ENCODE data around the gene TAF5L.

TAF5L gene

DNA sequence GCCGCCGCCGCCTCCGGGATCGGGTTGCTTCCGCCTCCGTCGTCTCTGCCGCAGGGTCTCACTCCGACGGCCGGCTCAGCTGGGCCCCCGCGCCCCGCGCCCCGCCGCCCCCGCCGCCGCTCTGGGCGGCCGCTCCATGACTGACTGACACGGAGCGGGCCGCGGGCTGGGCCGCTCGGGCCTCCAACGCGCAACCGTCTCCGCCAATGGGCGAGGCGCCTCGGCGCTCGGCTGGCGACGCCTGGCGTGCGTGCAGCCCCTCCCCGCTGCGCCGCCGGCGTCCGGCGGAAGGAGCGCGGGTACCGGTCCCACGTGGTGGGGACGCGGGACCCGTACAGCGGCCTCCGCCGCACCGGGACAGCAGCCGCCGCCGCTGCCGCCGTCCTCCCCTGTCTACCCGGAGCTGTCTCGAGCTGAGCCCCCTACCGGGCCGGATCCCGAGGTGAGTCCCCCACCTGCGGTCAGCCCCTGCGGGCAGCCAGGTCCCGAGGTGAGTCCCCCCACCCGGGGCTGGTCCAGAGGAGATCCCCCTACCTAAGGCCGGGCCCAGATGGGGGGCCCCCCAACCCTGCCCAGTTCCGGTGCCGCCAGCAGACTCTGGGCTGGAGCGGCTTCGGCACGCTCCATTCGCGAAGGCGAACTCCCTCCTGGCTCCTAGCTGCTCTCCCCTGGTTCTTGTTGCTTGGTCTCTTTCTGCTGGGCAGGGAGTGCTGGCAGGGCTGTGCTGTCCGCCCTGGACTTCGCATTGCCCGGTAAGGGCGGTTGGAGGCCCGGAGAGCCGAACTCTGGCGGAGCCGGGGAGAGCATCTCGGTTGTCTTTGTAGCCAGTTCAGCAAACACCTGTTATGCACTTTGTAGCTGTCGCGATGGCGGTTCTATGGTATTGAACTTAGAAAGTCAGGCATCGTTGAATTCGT lies at the start of gene TAF5L, which contains the start of gene URB2:
Gene TAF5L (minus strand): TSS at position 208 of the 917 bp plus-strand sequence. CDS start 11,640 bp downstream, outside the sequence.
Gene URB2 (plus strand): TSS at position 333 of the 917 bp plus-strand sequence. CDS start 1,387 bp downstream, outside the sequence.
- peak; percentile 82 for TF ChIP-seq ZFX (IDR thresholded peaks at IDR 0.05)
- TF ChIP-seq, protein P1, sequence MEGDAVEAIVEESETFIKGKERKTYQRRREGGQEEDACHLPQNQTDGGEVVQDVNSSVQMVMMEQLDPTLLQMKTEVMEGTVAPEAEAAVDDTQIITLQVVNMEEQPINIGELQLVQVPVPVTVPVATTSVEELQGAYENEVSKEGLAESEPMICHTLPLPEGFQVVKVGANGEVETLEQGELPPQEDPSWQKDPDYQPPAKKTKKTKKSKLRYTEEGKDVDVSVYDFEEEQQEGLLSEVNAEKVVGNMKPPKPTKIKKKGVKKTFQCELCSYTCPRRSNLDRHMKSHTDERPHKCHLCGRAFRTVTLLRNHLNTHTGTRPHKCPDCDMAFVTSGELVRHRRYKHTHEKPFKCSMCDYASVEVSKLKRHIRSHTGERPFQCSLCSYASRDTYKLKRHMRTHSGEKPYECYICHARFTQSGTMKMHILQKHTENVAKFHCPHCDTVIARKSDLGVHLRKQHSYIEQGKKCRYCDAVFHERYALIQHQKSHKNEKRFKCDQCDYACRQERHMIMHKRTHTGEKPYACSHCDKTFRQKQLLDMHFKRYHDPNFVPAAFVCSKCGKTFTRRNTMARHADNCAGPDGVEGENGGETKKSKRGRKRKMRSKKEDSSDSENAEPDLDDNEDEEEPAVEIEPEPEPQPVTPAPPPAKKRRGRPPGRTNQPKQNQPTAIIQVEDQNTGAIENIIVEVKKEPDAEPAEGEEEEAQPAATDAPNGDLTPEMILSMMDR (conservative IDR thresholded peaks at IDR 0.05): no peak
- peak within 1 kb of the TSS; percentile 84 for H3K27ac ChIP-seq

DNA sequence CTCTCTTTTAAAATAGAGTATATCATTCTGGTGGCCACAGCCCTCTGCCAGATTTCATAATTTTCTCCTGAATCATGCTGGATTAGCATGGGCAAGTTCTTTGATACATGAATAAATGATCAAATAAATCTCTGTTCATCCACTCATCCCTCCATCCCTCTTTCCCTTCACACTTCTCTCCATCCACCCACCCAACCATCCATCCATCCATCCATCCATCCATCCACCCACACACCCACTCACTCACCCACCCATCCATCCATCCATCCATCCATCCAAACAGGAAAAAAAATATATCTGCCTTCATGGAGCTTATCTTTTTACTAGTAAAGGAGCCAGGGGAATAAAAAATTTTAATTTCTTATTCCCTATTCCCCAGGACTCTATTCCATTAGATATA lies 49.5 kb upstream of the TAF5L start:
- no peak for TF ChIP-seq ZFX (IDR thresholded peaks at IDR 0.05)
- TF ChIP-seq, protein P1 (conservative IDR thresholded peaks at IDR 0.05): no peak
- no peak overlapping the region for H3K27ac ChIP-seq

DNA sequence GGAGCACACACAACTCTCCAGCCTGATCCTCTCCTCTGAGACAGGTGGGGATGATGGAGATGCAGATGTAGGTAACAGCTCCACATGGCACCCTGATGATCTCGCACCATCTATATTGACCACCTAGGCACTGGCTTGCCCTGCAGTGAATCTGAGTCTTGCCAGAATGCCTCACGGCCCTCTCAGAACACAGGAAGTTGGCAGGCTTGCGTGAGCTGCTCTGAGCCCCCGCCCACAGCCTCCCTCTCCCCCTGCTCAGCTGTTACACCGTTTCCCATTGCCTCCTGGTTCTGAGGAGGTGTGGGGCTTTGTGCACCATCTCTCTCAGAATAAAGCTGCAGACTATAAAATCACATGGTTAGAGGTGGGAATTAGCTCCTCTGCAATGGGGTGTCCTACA lies 48.1 kb upstream of the TAF5L start:
- TF ChIP-seq ZFX (IDR thresholded peaks at IDR 0.05): no peak
- TF ChIP-seq, protein P1 (conservative IDR thresholded peaks at IDR 0.05): no peak
- no peak overlapping the region for H3K27ac ChIP-seq

DNA sequence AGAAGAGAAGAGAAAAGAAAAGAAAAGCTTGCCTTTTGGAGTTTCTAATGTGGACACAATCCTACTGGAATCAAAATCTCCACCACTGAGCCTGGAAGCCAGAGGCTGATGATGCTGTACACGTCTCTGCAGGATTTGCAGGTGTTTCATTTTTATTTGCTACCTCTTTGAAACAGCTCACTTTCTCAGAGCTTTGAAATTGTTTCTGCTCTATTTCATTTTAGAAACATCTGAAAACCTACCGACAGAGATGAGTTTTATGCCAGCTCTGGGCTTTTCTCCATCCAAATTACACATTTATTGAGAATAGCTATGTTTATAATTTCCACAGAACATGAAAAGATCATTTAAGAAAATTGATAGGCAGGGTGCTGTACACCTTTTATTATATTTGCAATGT lies 46.3 kb upstream of the TAF5L start:
- H3K27ac ChIP-seq: no peak overlapping the region
- TF ChIP-seq ZFX (IDR thresholded peaks at IDR 0.05): no peak
- TF ChIP-seq, protein P1 (conservative IDR thresholded peaks at IDR 0.05): no peak

DNA sequence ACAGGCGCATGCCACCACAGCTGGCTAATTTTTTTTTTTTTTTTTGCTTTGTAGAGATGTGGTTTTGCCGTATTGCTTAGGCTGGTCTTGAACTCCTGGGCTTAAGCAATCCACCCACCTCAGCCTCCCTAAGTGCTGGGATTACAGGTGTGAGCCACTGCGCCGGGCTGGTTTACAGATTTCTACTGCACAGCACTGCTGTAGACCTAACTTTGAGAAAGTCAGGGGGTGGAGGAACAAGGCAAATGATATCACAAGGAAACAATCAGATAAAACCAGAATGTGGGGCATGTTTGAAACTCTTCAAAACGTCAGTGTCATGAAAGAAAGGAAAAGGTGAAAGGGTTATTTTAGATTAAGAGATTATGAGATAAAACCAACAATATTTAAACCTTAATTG lies 45.4 kb upstream of the TAF5L start:
- no peak overlapping the region for H3K27ac ChIP-seq
- TF ChIP-seq, protein P1 (conservative IDR thresholded peaks at IDR 0.05): no peak
- TF ChIP-seq ZFX (IDR thresholded peaks at IDR 0.05): no peak

DNA sequence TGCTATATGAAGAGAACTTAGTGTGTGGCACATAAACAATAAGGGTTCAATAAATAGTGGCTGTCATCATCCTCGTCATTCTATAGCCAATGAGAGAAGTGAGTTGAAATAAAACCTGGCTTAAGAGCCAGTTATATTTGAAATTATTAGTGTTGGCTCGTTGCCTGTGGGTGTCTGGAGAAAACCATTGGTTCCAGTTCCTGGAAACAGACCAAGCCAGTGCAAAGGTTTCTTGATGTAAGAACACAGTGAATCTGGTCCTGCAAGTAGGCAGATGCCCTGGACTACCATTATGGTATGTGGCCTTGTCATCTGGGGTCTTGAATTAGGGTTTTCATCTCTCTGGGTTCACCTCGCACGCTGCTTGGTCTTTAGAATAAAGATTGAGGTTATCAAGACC lies 43.4 kb upstream of the TAF5L start:
- no peak for TF ChIP-seq ZFX (IDR thresholded peaks at IDR 0.05)
- TF ChIP-seq, protein P1 (conservative IDR thresholded peaks at IDR 0.05): no peak
- no peak overlapping the region for H3K27ac ChIP-seq

DNA sequence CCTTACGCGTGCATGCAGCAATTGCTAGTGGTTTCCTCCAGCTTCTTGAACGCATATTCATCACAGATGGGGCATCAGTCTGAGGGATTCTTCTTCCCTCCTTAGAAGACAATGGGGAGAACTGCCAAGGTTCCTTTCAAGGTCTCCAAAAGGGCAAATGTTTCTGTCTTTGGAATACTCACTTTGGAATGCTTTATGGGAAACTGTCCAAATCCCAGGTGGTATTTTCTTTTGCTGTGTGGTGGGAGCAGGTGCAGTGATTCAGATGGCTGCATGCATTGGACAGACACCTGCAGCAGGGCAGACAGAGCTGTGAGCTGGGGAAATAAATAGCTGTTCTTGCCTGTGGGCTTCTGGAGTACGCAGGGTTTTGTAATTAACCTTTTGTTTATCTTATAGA lies 40.7 kb upstream of the TAF5L start:
- TF ChIP-seq, protein P1 (conservative IDR thresholded peaks at IDR 0.05): no peak
- TF ChIP-seq ZFX (IDR thresholded peaks at IDR 0.05): no peak
- H3K27ac ChIP-seq: no peak overlapping the region
